Activated gamma-delta T cell (primary cell): ENCODE results near the gene RNF31.
A peak's percentile ranks its signal among the peaks of the same experiment; 100 is the strongest.
"Not testable (repeated sequence)": the region's sequence is repeated elsewhere in the genome, so short reads cannot be mapped to it uniquely, and the experiment has no call there.

Source experiments
- DNase-seq: peaks from one replicate; lab custom pipeline; 2025; lab: John Stamatoyannopoulos, UW
- total RNA-seq, 2 donors: gene quantifications; one replicate each; lab custom pipeline; 2026; lab: John Stamatoyannopoulos, UW

RNF31 gene
- total RNA-seq: 5.1 to 5.6 reads per million in 2 donors

GRCh38 chr14:24146978-24147760 is at the start of gene RNF31:
Gene RNF31 (plus strand): TSS chr14:24147498. CDS start chr14:24147699, 201 bp downstream.
- DNase-seq: peak; percentile 67

GRCh38 chr14:24098229-24098926 is 48.9 kb upstream of the RNF31 start:
- DNase-seq: no peak

GRCh38 chr14:24098927-24099813 is 48.1 kb upstream of the RNF31 start:
- no peak for DNase-seq

GRCh38 chr14:24100197-24100981 is 46.9 kb upstream of the RNF31 start:
- DNase-seq: no peak

GRCh38 chr14:24100982-24101494 is 46.3 kb upstream of the RNF31 start:
- no peak for DNase-seq

- no peak for DNase-seq
Measured at GRCh38 chr14:24102357-24103048, 44.8 kb upstream of the RNF31 start.

- no peak for DNase-seq
Measured at GRCh38 chr14:24103451-24103850, 43.8 kb upstream of the RNF31 start.

- DNase-seq: not testable (repeated sequence)
Measured at GRCh38 chr14:24105609-24106239, 41.6 kb upstream of the RNF31 start.

- no peak for DNase-seq
Measured at GRCh38 chr14:24106672-24107271, 40.5 kb upstream of the RNF31 start.

- no peak for DNase-seq
Measured at GRCh38 chr14:24108336-24108874, 38.9 kb upstream of the RNF31 start.

- DNase-seq: no peak
Measured at GRCh38 chr14:24110060-24110459, 37.2 kb upstream of the RNF31 start.

GRCh38 chr14:24110523-24110922 is 36.8 kb upstream of the RNF31 start:
- no peak for DNase-seq

GRCh38 chr14:24113379-24113800 is 33.9 kb upstream of the RNF31 start:
- no peak for DNase-seq

- peak; percentile 45 for DNase-seq
Measured at GRCh38 chr14:24113801-24114531, 33.3 kb upstream of the RNF31 start.

- DNase-seq: peak; percentile 99
Measured at GRCh38 chr14:24114532-24115421, 32.5 kb upstream of the RNF31 start, which contains the start of the genes DCAF11 and NRL. Gene DCAF11 (plus strand): TSS chr14:24114777. CDS start chr14:24115595, 818 bp downstream. Gene NRL (minus strand): TSS chr14:24114949. CDS start chr14:24082848, 32,101 bp downstream.

GRCh38 chr14:24115422-24116127 is 31.7 kb upstream of the RNF31 start:
- no peak for DNase-seq
